ENCODE measurements around the gene MB21D2.

The MB21D2 gene

DNA sequence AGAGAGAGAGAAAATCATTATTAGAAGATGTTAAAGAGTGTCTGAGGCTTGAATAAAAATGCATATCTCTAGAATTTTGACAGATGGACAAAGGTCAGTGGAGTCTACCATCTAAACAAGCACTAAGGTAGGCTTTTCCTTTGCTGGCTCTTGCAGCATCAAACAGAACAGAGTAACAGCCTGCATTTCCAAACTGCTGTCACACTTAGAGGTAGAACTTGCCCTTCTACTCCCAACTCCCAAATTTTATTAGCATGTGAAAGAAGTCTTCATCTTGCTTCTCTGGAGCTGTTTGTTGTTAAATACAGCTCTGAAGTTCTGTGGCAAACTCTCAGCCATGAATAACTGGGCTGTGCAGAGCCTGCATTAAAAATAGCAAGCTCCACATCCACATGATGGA is 4.1 kb upstream of the MB21D2 start:
- DNase-seq (ENCODE audit: low read depth) = no peak

DNA sequence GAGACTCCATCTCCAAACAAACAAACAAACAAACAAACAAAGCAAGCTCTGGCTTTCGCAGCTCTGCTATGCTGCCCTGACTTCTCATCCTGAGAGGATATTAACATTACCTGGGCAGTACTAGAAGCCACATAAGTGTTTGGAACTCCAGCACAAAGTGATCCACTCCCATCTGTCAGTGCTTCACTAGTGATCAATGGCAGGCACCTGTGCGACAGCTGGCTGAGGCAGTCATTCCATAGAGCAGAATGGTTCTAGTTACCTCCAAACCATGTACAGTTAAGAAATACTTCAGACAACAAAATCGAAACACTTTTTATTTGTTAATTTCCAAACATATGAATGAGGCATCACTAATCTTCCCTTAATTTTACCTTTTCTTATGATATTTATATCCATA is 2.8 kb upstream of the MB21D2 start:
- no peak for DNase-seq (ENCODE audit: low read depth)

DNA sequence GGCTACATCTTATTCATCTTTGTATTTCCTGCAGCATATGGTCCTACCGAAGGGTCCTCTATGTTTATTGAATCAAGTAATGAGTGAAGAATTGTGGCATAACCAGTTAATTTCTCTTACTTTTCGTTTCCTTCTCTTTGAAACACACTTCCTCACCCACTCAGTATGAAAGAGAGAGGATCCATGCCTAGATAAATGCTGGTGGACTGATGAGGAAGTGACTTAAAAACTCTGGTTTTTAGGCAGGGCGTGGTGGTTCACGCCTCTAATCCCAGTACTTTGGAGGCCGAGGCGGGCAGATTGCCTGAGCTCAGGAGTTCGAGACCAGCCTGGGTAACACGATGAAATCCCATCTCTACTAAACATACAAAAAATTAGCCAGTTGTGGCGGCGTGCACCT is 2.2 kb upstream of the MB21D2 start:
- no peak for DNase-seq (ENCODE audit: low read depth)

DNA sequence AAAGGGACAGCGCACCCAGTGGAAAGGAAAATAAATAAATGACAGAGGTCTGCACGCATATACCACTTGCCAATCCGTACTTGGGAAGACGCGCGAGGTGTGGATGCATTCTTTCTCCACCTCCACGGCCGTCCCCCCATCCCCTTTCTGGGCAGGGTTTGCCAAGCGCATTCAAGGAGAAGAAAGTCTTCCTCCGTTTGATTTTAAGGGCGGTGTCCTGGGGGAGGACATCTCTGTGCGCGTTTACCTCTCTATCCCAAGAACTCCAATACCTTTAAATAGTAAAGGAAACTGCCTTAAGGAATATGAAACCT is 576 bp upstream of the MB21D2 start:
- no peak for DNase-seq (ENCODE audit: low read depth)

DNA sequence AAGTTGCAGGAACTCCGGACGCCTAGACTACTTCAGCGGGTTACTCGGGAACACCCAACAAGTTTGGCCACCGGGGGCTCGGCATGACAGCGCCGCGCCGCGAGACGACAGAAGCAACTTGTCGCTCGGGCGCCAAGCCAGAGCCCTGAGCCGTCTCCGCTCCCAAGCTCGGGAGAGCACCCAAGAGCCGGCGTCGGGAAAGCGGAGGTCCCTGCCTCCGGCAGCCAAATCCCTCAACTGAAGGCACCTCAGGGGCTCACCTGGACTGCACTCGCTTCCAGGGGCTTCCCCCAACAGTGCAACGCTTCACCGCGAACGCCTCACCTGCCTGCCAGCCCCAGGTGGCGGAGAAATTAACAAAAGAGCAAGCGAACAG is 640 bp downstream of the MB21D2 start:
- DNase-seq (ENCODE audit: low read depth) = no peak

DNA sequence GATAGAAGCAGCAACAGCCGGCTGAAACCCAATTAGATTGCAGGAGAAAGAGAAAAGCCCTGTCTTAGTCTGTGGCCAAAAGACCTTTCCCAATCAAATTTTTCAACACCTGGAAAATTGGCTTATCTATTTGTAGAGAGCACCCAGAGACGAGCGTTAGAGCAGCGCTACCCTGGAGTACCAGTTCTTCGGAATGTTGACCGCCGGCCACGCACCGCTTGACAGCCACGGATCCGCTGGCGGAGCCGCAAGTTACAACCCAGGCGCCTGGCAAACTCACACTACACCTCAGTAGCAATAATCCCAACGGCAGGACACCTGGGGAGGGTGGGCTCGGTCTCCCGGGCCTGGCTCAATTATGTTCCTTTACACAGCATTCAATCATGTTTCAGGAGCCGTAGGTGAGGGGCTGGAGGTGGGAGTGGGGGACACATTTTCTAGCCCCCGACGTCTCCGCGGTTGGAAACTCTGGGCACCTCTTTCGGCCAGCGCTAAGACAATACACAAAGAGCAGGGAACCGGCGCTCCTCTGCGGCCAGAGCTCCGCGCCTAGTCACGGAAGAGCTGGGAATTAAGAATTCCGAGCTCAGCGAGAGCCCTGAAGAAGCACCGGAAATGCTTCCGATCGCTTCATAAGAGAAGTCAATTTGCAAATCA is 1.2 kb downstream of the MB21D2 start:
- no peak for DNase-seq (ENCODE audit: low read depth)

DNA sequence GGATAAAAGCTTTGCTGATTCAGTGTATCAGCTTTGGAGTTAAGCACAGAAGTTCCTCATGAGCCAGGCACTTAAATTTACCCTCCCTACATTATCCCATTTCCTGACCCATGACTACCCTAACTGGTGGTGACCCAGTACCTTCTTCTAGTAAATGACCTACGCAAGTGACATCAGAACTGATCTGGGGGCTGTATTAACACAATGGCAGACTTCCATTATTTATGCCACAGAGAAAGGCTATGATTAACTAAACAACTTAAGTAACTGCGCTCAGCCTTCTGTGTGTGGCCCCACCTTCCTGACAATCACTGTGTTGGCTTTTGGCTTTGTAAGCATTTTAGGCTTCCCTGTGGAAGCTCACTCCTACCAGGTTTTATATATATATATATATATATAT is 1.9 kb downstream of the MB21D2 start:
- DNase-seq (ENCODE audit: low read depth) = no peak

DNA sequence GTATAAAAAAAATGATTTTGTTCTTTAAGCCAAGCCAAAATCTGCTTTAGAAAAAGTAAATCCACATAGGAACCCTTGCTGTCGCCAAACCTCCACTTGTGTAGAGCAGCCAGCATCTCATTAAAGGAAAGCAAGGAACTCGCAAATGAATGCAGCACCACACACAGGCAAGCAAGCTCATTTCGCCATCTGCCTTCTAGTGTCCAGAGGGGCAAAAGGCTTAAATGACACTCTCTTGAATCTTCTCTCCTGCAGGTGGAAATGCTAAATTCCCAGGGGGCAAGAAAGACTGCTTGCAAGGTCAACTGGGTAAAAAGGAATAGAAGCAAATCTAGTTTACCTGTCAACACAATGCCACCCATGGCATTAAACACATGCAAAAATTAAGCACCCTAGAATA is 2.4 kb downstream of the MB21D2 start:
- DNase-seq (ENCODE audit: low read depth) = no peak

DNA sequence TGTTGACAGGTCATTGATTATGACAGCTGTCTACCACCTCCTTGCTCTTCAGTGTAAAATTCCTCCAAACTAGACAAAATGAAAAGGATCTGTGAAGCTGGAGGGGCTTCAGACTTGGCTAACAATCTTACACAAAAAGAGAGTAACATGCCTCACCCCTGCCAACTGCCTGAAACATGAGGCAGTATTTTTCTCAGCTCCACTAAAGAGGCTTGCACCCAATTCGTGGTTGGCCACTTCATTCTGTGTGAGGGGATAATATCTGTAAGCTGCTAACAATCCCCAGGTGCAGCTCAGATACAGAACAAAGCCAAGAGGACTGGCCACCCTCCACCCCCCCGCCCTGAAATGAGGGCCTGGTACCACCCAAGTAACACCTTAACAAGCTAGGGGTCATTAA is 2.8 kb downstream of the MB21D2 start:
- no peak for DNase-seq (ENCODE audit: low read depth)

DNA sequence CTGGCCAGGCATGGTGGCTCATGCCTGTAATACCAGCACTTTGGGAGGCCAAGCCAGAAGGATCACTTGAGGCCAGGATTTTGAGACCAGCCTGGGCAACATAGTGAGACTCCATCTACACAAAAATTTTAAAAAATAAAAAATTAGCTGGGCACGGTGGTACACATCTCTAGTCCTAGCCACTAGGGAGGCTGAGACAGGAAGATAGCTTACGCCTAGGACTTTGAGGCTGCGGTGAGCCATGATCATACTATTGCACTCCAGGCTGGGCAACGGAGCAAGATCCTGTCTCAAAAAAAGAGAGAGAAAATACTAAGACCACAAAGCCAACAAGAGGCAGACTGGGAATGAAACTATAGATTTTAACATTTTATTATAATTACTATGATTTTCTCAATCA is 4.1 kb downstream of the MB21D2 start:
- no peak for DNase-seq (ENCODE audit: low read depth)

DNA sequence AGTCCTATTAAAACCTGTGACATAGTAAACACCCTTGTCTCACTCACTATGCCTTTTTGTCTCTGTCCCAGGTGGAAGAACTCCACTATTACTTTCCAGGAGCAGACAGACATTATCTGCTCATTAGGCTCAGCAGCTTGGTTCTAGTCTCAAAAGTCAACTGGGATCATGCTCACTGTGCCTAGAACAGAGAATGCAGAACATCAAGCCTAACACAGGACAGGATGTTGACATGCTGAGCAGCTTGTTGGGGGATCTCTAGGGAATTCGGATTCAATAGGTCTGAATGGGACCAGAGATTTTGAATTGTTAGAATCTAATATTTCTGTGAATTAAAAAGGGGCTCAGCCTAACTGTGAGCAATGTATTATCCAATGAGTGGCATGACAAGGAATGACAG is 6.4 kb downstream of the MB21D2 start:
- DNase-seq (ENCODE audit: low read depth) = no peak

DNA sequence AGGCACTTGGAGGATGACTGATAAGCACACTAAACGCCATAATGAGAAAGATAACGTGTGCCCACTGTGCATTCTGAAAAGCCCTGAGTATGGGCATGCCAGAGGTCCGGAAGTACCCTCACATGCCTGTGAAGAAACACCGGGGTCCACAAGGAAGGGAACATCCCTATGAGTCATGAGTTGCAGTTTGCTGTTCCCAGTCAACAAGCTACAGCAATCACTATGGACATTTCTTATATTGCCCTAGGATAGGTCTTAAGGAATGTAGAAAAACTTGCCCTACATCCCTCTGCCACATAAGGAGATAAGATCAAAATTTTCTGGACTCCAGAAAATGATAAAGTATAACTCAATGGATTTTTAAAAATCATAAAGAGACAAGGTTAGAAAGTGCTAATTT is 9.9 kb downstream of the MB21D2 start:
- no peak for DNase-seq (ENCODE audit: low read depth)

DNA sequence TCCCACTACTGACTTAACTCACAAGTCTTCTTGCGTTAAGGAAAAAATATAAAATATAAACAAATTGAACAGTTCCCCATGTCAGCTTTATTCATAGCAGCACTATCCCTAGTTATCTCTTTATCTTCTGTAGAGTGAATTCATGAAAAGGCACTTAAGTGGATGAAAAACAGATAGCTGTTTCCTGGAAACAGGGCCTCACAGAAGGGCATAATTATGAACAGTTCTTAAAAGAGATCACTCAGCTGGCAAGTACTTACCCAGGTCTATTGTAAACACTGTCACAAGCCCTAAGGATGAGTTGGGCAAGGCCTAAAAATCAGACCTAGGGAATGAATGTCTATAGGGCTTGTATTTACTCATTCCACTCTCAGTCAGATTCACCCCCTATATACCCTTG is 10.7 kb downstream of the MB21D2 start:
- no peak for DNase-seq (ENCODE audit: low read depth)

DNA sequence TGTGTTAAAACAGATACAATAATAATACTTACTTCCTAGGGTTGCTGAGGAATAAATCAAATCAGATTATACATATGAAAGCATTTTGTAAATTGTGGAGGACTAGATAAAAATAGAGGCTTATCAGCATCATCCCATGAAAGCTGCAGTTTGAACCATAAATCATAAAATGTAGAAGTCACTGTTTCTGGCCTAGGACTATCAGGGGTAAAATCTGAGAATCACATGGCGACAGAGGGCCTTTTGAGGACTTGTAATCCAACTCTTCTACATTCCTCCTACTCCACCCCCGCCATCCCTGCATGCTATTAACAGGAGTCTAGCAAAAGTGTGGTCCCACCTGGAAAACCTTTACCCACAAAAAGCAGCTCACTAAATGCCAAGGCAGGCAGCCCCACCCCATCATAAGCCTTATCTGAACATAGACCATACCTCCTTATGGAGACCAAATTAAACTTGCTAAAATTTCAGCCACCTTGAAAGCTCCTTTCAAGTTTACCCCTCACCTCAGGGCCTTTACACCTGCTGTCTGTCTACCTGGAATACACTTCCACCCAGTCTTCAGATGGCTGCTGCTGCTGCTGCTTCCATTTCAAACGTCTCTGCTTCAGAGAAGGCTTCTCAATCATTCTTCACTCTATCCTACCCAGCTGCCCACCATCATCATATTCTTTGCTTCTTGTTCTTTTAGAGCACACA is 11.5 kb downstream of the MB21D2 start:
- no peak for DNase-seq (ENCODE audit: low read depth)

DNA sequence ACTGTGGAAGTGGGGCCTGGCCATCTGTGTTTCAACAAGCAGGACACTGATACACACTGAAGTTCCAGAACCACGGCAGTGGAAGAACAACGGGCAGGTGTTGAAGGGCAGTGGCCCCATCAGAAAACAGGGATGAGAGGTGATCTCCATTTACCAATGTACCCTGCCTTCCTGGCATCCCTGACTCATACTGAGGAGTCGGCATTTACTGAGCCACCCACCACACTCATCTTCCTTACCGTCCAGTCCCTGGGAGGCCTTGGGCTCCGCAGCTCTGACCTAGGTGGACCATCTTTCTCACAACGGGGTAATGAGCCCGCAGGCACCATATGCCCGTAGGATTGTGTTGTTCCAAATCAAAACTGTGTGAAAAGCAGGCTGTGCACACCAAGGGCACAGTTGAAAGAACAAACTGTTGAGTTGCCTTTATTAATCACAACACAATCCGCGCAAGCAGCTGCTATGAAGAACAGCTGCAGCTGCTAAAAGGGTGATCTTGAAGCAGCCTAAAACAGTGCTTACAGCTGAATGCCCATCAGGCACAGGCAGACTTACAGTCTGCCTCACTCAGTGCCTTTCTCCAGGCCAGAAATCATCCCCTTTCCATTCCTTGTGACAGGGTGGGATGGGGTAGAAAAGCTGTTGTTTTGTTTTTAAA is 12.9 kb downstream of the MB21D2 start:
- DNase-seq (ENCODE audit: low read depth) = no peak

DNA sequence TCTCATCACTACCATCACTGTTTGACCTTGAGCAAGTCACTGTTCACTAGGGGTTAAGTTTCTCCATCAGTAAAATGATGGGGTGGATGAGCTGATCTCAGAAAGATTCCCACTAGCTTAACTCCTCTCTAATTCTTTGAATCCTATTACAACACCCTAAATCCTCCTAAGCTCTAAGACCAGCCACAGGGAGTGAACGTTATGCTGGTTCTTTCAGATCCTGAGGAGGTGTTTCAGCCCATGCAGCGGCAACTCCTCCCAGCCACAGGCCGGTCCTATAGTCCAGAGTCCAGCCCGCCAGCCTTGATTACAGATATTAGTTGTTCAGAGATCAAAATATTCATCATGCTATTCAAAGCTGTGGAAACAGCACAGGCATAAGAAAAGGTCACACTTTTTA is 15.1 kb downstream of the MB21D2 start:
- no peak for DNase-seq (ENCODE audit: low read depth)

DNA sequence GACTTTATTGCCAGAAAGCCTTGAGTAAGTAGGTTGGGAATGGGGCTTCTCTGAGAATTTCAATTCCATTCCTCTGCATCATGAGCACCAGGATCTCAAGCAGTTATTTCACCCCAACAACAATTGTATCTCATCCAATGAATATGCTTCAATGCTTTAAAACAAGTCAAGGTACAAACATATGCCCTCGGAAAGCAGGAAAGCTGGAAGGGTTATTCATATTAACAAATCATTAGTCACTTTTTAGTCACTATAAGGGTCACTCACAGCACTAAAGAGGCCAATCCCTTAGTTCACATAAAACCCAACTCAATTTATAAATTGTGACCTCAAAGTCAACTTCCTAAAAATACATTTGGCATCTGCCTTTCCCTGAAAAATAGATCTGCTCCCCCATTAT is 16.2 kb downstream of the MB21D2 start:
- no peak for DNase-seq (ENCODE audit: low read depth)

DNA sequence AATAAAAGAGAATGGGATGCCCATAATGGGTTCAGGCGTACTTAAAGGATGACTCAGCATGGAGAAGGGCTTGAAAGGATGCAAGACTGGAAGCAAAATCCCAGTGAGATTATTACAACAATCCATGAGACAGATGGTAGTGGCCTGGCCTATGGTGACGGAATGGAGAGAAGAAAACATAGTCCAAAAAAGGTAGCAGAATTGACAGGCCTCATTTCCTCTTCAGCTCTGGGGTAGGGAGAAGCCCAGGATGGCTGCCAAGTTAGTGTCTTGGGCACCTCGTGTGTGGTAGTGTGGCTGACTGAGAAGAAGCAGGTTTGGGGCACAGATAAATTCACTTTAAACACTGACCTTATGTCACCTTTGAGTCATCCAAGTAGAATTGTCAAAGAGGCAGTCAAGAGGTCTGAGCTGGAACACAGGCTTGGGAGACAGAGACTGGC is 18.1 kb downstream of the MB21D2 start:
- no peak for DNase-seq (ENCODE audit: low read depth)

DNA sequence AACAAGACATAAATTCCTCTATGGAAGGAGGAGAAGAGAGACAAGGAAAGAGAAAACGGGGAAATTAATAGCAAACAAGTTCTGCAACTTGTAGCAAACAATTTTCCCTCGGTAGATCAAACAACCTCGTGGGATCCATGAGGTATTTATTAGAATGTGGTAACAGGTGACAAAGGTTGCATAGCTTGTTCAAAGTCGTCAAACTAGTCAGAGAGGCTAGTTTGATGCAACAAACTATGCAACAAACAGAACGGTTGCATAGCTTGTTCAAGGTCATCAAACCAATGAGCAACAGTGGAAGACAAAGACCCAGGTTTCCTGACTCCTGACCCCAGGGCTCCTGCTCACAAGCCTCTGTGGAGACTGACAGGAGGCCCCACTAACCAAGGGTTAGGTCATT is 20.7 kb downstream of the MB21D2 start:
- no peak for DNase-seq (ENCODE audit: low read depth)

DNA sequence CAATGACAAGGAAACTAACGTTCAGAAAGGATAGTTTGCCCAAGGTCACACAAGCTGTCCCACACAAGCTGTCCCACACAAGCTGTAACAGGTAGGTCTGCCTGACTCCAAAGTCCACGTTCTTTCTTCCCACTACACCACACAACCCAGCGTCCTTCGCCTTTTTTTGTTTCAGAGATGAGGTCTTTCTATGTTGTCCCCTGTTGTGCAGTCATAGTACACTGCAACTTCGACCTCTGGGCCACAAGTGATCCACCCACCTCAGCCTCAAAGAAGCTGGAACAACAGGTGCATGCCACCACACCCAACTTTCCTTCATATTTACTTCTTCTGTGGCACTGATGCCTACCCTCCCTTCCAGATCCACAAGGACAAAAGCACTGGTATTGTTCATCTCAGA is 21.4 kb downstream of the MB21D2 start:
- no peak for DNase-seq (ENCODE audit: low read depth)

DNA sequence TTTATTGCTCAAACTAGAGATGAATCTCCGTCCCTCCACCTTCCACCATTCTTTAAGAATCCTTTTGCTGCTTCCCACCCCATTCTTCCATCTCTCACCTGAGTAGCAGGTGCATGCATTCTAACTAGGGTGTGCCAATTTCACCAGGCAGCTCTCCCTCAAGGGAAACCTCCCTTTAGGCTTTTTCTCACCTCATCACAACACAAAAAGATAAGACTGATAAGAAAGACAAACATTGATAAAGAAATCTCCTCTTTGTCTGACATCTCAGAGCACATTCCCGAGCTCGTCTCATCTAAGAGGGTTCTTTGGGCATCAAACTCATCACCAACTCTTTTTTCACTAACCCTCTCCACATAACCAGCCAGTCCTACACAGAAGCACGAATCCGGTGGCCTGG is 23.0 kb downstream of the MB21D2 start:
- no peak for DNase-seq (ENCODE audit: low read depth)

DNA sequence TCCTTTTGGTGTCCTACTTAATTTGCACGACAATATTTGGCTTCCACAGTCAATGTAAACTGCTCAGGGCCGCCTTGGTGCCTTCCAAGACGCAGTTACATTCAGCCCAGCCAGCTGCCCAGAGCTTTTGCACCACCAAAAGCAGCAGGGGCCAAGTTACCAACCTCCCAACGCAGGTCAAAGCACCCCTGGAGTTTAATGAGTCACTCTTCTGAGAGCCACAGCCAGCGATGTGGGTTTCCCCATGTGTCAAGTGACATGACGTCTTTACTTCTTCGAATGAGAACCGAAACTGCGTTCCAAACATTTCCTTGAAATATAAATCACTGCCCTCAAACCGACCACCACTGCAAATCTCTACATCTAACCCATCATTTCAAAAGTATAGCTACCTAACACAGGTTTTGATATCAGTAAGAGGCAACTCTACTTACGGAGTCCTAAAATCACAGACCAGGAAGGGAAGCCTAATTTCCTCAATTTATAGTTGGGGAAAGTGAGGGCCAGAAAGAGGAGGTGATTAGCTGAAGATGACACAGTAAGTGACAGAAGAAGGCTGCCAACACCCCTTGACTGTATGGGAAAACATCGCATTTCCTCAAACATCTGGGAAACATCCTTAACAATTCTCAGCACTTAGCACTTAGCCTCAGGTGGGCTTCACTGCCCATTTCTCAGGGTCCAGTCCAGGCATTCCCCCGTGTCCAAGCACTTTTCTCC is 24.5 kb downstream of the MB21D2 start:
- no peak for DNase-seq (ENCODE audit: low read depth)
